ENCODE measurements around the gene RTL3. TPM values are rescaled to one million over a fixed set of nuclear protein-coding genes. Genes with fewer than 3 reads are reported as not detected.

Gene RTL3
- polyA plus RNA-seq, 1 experiment = 0.14 TPM

DNA sequence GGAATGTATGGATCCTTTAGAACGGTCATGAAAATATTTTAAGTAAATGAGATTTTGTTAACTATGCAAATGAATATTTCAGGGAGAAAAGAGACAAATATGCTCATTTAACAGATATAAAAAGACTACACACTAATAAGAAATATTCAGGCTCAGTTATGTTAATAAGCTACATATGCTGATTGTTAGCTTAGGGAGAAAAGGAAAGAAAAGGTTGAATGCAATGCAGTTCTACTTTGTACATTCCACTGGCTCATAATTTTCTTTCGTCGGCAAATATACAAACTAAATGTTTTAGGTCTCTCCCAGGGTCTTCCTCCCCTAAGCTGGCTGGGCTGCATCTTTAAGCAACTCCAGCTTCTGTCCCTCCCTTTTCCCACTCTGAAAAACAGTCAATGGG is 2.7 kb upstream of the RTL3 start:
- Histone ChIP-seq H3K4me3 (ENCODE audit: low read depth, low read length) (no peak overlapping the region), H3K27me3 (ENCODE audit: control insufficient read depth, insufficient read depth, low read length) (no peaks in the 10 kb centered on the region), H3K27ac (ENCODE audit: low read depth, low read length) (no peak overlapping the region), H3K9me3 (ENCODE audit: control insufficient read depth, insufficient read depth, low read length) (no peaks in the 10 kb centered on the region)
- CTCF ChIA-PET = no interaction called here
- TF ChIP-seq, protein P1, sequence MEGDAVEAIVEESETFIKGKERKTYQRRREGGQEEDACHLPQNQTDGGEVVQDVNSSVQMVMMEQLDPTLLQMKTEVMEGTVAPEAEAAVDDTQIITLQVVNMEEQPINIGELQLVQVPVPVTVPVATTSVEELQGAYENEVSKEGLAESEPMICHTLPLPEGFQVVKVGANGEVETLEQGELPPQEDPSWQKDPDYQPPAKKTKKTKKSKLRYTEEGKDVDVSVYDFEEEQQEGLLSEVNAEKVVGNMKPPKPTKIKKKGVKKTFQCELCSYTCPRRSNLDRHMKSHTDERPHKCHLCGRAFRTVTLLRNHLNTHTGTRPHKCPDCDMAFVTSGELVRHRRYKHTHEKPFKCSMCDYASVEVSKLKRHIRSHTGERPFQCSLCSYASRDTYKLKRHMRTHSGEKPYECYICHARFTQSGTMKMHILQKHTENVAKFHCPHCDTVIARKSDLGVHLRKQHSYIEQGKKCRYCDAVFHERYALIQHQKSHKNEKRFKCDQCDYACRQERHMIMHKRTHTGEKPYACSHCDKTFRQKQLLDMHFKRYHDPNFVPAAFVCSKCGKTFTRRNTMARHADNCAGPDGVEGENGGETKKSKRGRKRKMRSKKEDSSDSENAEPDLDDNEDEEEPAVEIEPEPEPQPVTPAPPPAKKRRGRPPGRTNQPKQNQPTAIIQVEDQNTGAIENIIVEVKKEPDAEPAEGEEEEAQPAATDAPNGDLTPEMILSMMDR (IDR thresholded peaks at IDR 0.05; ENCODE audit: low read depth, low read length) = no peak
- DNase-seq (ENCODE audit: low read depth, low spot score) = no peak
- POLR2A ChIA-PET = no interaction called here

DNA sequence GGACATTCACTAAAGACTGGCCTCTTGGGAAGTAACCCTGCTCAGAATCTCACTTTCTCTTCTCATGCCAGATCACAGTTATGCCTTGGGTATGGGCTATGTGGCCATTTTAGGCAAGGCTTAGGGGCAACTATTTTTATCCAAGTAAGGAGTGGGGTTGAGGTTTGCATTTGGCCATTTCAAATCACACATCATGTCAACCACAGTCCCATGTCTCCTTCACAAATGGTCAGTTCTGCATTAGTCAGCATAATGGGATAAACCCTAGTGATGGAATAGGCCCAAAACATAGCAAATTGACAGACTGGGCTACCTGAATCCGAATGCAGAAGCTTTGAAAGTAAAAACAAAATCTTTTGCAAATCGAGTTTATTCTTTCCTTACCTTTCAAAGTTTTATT is 827 bp upstream of the RTL3 start:
- DNase-seq (ENCODE audit: low read depth, low spot score) = no peak
- Histone ChIP-seq H3K4me3 (ENCODE audit: low read depth, low read length) (no peak overlapping the region), H3K27ac (ENCODE audit: low read depth, low read length) (no peak overlapping the region), H3K27me3 (ENCODE audit: control insufficient read depth, insufficient read depth, low read length) (no peaks in the 10 kb centered on the region), H3K9me3 (ENCODE audit: control insufficient read depth, insufficient read depth, low read length) (no peaks in the 10 kb centered on the region)
- TF ChIP-seq, protein P1 (IDR thresholded peaks at IDR 0.05; ENCODE audit: low read depth, low read length) = no peak
- CTCF ChIA-PET = no interaction called here
- POLR2A ChIA-PET = no interaction called here

DNA sequence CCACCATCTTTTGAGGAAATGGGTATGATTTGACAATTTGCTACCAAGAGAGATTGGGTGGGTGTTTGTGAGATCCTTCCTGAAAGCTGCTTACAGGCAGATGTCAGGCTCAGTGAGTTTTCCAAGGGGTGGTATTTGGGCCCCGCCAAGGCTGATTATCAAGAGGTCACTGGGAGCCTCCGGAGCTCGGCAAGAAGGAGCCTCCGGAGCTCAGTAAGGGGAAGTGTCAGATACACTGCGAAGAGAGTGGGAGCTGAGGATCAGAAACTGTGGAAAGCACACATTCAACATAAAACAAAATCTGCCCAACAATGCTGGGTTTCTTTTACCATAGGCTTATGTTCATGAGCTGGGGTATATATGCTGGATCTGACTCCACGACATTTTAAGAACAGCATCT is 714 bp downstream of the RTL3 start:
- Histone ChIP-seq H3K4me3 (ENCODE audit: low read depth, low read length) (no peak overlapping the region), H3K27ac (ENCODE audit: low read depth, low read length) (no peak overlapping the region), H3K9me3 (ENCODE audit: control insufficient read depth, insufficient read depth, low read length) (no peaks in the 10 kb centered on the region), H3K27me3 (ENCODE audit: control insufficient read depth, insufficient read depth, low read length) (no peaks in the 10 kb centered on the region)
- DNase-seq (ENCODE audit: low read depth, low spot score) = no peak
- POLR2A ChIA-PET = no interaction called here
- CTCF ChIA-PET = interaction anchor here (1.0 kb wide), 1 partner anchor 50 kb away, joined by 3 read pairs; no protein-coding TSS in a partner anchor
- TF ChIP-seq, protein P1 (IDR thresholded peaks at IDR 0.05; ENCODE audit: low read depth, low read length) = no peak

DNA sequence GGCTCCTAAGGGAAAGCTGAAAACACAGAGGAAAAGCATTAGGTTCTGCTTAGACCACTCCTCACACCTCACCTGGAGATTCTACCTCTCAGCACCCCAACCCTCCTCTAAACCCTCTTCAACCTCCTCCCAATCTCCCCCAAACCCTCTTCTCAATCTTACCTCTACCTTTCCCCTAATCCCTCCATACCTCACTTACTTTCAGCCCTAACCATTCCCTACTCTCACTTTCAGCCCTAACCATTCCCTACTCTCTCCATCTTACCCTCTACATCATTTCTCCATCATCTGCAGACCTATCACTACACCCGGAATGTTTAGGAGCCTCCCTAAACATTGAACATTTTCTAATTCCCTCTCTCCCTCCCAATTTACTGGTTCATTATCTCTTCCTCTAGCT is 3.5 kb downstream of the RTL3 start:
- CTCF ChIA-PET = no interaction called here
- no peaks in the 10 kb centered on the region for H3K9me3 ChIP-seq (ENCODE audit: control insufficient read depth, insufficient read depth, low read length)
- TF ChIP-seq, protein P1 (IDR thresholded peaks at IDR 0.05; ENCODE audit: low read depth, low read length) = no peak
- no peak overlapping the region for H3K4me3 ChIP-seq (ENCODE audit: low read depth, low read length)
- no peaks in the 10 kb centered on the region for H3K27me3 ChIP-seq (ENCODE audit: control insufficient read depth, insufficient read depth, low read length)
- POLR2A ChIA-PET = no interaction called here
- H3K27ac ChIP-seq (ENCODE audit: low read depth, low read length) = no peak overlapping the region
- DNase-seq (ENCODE audit: low read depth, low spot score) = no peak

DNA sequence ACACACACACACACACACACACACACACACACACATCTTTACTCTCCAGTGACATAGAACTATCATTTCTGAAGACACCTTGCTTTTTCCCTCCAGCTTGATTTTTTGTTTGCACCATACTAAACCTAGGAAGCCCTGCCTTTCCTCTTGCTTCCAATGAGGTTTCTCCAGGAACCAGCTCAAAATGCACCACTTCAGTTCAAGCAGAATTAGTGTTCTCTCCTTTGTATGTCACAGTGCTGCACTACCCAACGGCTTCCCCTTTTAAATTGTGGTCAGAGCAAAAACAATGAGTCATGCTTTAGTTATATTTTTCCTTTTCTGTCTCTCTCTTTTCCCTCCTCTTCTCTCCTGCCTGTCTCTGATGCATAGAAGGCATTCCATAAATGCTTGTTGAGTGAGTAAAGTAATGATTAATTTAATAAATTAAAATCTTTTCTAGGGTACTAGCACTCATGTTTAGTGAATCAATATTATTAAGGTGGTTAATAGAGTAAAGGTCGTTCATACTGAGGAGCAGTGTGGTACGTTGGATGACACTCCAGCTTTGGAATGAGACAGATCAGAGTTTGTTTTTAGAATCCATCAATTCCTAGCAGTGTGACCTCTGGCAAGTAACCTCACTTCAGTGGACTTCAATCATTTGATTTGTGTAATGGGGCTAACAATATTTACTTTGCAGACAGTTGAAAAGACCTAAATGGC is 5.9 kb downstream of the RTL3 start:
- POLR2A ChIA-PET = no interaction called here

More for the DNA sequence above, 5.9 kb downstream of the RTL3 start:
- CTCF ChIA-PET = interaction anchor here (1.2 kb wide), 1 partner anchor 55 kb away, joined by 3 read pairs; no protein-coding TSS in a partner anchor
- Histone ChIP-seq H3K4me3 (ENCODE audit: low read depth, low read length) (no peak overlapping the region), H3K27ac (ENCODE audit: low read depth, low read length) (peak overlapping the region; percentile 11), H3K9me3 (ENCODE audit: control insufficient read depth, insufficient read depth, low read length) (no peaks in the 10 kb centered on the region), H3K27me3 (ENCODE audit: control insufficient read depth, insufficient read depth, low read length) (no peaks in the 10 kb centered on the region)
- DNase-seq (ENCODE audit: low read depth, low spot score) = no peak
- TF ChIP-seq, protein P1 (IDR thresholded peaks at IDR 0.05; ENCODE audit: low read depth, low read length) = no peak

All from AG04450 (cell line).